IMR-90 (cell line): ENCODE measurements around the gene IL34. TPM values are rescaled to one million over a fixed set of nuclear protein-coding genes. Genes with fewer than 3 reads are reported as not detected.

Experiments
- ATAC-seq: fragments of 200-7000 bp; cut with Tn5 transposase; 2 replicates; pipeline ENCODE4 v1.9.1; 2020; ENCODE audit warnings: low read depth, mild to moderate bottlenecking, moderate library complexity
- BruUV-seq: library from RNA; stranded (reverse); fragments of 400-500 nt; replicated peaks from 2 replicates; lab custom pipeline; 2021; lab: Mats Ljungman, UMichigan
- CTCF ChIA-PET: fragments of 300-600 bp; formaldehyde crosslinking; extraction: SDS; loops from one replicate; lab custom pipeline; 2021; ENCODE audit warnings: antibody characterized with exemption; lab: Yijun Ruan, JAX
- POLR2A ChIA-PET: fragments of 300-600 bp; sonication (Branson Sonifier 250); formaldehyde crosslinking; loops from one replicate; lab custom pipeline; 2022; ENCODE audit warnings: antibody characterized with exemption; ENCODE audit not compliant: unreplicated experiment; lab: Charles Lee
- DNase-seq: peaks from one replicate; pipeline ENCODE4 v3.0.0; 2013
- H2AFZ ChIP-seq: replicated peaks from 2 replicates; pipeline ENCODE3; 2013; ENCODE audit warnings: low read length, mild to moderate bottlenecking; ENCODE audit not compliant: poor library complexity
- H2AK5ac ChIP-seq: 2 replicates; pipeline ENCODE4 v1.6.1; 2013; ENCODE audit warnings: low read depth, low read length, inconsistent platforms
- H2AK9ac ChIP-seq: replicated peaks from 2 replicates; pipeline ENCODE3; 2013; ENCODE audit warnings: mild to moderate bottlenecking, low read depth, low read length, moderate library complexity; ENCODE audit not compliant: poor library complexity
- H2BK120ac ChIP-seq: 2 replicates; pipeline ENCODE4 v1.6.1; 2013; ENCODE audit warnings: low read depth, low read length, inconsistent platforms
- H2BK15ac ChIP-seq: 3 replicates; pipeline ENCODE4 v1.6.1; 2013; ENCODE audit warnings: low read depth, low read length, inconsistent platforms
- H2BK20ac ChIP-seq: 2 replicates; pipeline ENCODE4 v1.6.1; 2013; ENCODE audit warnings: low read depth, mild to moderate bottlenecking, inconsistent platforms, low read length, moderate library complexity
- H2BK5ac ChIP-seq: 2 replicates; pipeline ENCODE4 v1.6.1; 2013; ENCODE audit warnings: mild to moderate bottlenecking, low read depth, low read length, inconsistent platforms; ENCODE audit not compliant: poor library complexity, severe bottlenecking
- H3K14ac ChIP-seq: replicated peaks from 2 replicates; pipeline ENCODE4 v1.6.1; 2013; ENCODE audit warnings: low read depth, low read length, inconsistent platforms
- H3K18ac ChIP-seq: 2 replicates; pipeline ENCODE4 v1.6.1; 2013; ENCODE audit warnings: low read depth, low read length, control low read depth
- H3K23ac ChIP-seq: 2 replicates; pipeline ENCODE4 v1.6.1; 2013; ENCODE audit warnings: low read depth, low read length, inconsistent platforms
- H3K27ac ChIP-seq: 2 replicates; pipeline ENCODE4 v1.5.1; 2013; ENCODE audit warnings: mild to moderate bottlenecking, control low read depth, low read length; ENCODE audit not compliant: insufficient read depth
- H3K27me3 ChIP-seq: 2 replicates; pipeline ENCODE4 v1.6.1; 2013; ENCODE audit warnings: low read length; ENCODE audit not compliant: control insufficient read depth, insufficient read depth
- H3K36me3 ChIP-seq: 2 replicates; pipeline ENCODE4 v1.6.1; 2013; ENCODE audit warnings: low read length, mixed read lengths; ENCODE audit not compliant: control insufficient read depth, insufficient read depth
- H3K4ac ChIP-seq: 2 replicates; pipeline ENCODE4 v1.6.1; 2013; ENCODE audit warnings: low read depth, low read length, inconsistent platforms
- H3K4me1 ChIP-seq: 2 replicates; pipeline ENCODE4 v1.6.1; 2013; ENCODE audit warnings: low read length, mixed read lengths; ENCODE audit not compliant: control insufficient read depth, insufficient read depth
- H3K4me2 ChIP-seq: 2 replicates; pipeline ENCODE4 v1.6.1; 2013; ENCODE audit warnings: low read depth, mild to moderate bottlenecking, control low read depth, low read length, moderate library complexity
- H3K4me3 ChIP-seq: 2 replicates; pipeline ENCODE4 v1.5.1; 2013; ENCODE audit warnings: low read depth, mild to moderate bottlenecking, control low read depth, low read length, moderate library complexity; ENCODE audit not compliant: insufficient read depth
- H3K56ac ChIP-seq: 2 replicates; pipeline ENCODE4 v1.6.1; 2013; ENCODE audit warnings: low read length, inconsistent platforms; ENCODE audit not compliant: insufficient read depth; ENCODE audit errors: extremely low read depth
- H3K79me1 ChIP-seq, 2 experiments: 2 replicates each; pipeline ENCODE4 v1.6.1; 2013; ENCODE audit warnings: low read length in 2 of 2, inconsistent platforms in 1 of 2, low read depth in 1 of 2
- H3K9ac ChIP-seq: 2 replicates; pipeline ENCODE4 v1.6.1; 2013; ENCODE audit warnings: low read depth, low read length, control low read depth
- H3K9me1 ChIP-seq: 2 replicates; pipeline ENCODE4 v1.6.1; 2013; ENCODE audit warnings: low read length, inconsistent platforms; ENCODE audit not compliant: insufficient read depth
- H3K9me3 ChIP-seq: 2 replicates; pipeline ENCODE4 v1.6.1; 2013; ENCODE audit warnings: low read length; ENCODE audit not compliant: control insufficient read depth, insufficient read depth
- H4K20me1 ChIP-seq: 2 replicates; pipeline ENCODE4 v1.6.1; 2013; ENCODE audit warnings: low read length, inconsistent platforms; ENCODE audit not compliant: insufficient read depth
- H4K5ac ChIP-seq: 2 replicates; pipeline ENCODE4 v1.6.1; 2013; ENCODE audit warnings: mild to moderate bottlenecking, low read depth, low read length, control low read depth
- H4K8ac ChIP-seq, 2 experiments: 2 replicates each; pipeline ENCODE4 v1.6.1; 2013; ENCODE audit warnings: low read depth in 2 of 2, low read length in 2 of 2, control low read depth in 1 of 2, inconsistent platforms in 1 of 2
- H4K91ac ChIP-seq: 2 replicates; pipeline ENCODE4 v1.6.1; 2013; ENCODE audit warnings: low read depth, low read length, inconsistent platforms; ENCODE audit not compliant: insufficient read depth
- BHLHE40 ChIP-seq: fragments of 150-350 bp; IDR thresholded peaks from 2 replicates; pipeline ENCODE4 v1.6.1; 2016; ENCODE audit warnings: mild to moderate bottlenecking, low read depth, low read length
- FOS ChIP-seq: fragments of 150-350 bp; IDR thresholded peaks from 2 replicates; pipeline ENCODE4 v1.6.1; 2016; ENCODE audit warnings: low read depth, low read length
- NFE2L2 ChIP-seq: fragments of 150-350 bp; IDR thresholded peaks from 2 replicates; pipeline ENCODE4 v1.6.1; 2016; ENCODE audit warnings: low read depth, mild to moderate bottlenecking, low read length
- WGBS, 2 experiments: methylation state at CpG; one replicate each; pipeline versions ENCODE4 v1.1.5 to v1.1.7; 2013; ENCODE audit warnings: missing lambda C conversion rate in 2 of 2; ENCODE audit not compliant: insufficient read length in 1 of 2; ENCODE audit errors: extremely low coverage in 2 of 2; 5-methylcytosine and 5-hydroxymethylcytosine counted together
- dilution Hi-C: fragments of 300-500 bp; cut with HindIII; formaldehyde crosslinking; loops from one replicate; pipeline ENCODE4 v1.14.3; 2018; ENCODE audit warnings: low sequenced_read_pairs; ENCODE audit not compliant: unreplicated experiment
- in situ Hi-C: fragments of 300-500 bp; cut with MboI; formaldehyde crosslinking; loops from 3 replicates; pipeline ENCODE4 v1.14.3; 2019; ENCODE audit warnings: low sequenced_read_pairs, inconsistent platforms, mixed read lengths
- intact Hi-C: fragments of 100-400 bp; cut with micrococcal nuclease; formaldehyde crosslinking; loops from 2 replicates; pipeline ENCODE4 v1.10.0; 2022
- polyA plus RNA-seq, 3 experiments: library from polyadenylated mRNA; depleted of rRNA; stranded (reverse); fragments of >200 nt; gene quantifications; 2 replicates each; pipeline ENCODE4 v1.2.3, GENCODE V29; 2012; ENCODE audit warnings: low replicate concordance in 1 of 3
- total RNA-seq: library from RNA; depleted of rRNA; stranded (reverse); fragments of >200 nt; gene quantifications from 2 replicates; pipeline ENCODE4 v1.2.3, GENCODE V29; 2012
- TF ChIP-seq, protein P1 (sequence below): fragments of 150-350 bp; IDR thresholded peaks from 2 replicates; pipeline ENCODE4 v1.6.1; 2017; ENCODE audit warnings: mild to moderate bottlenecking, antibody characterized with exemption, low read length, low read depth

IL34 gene
- total and polyA plus RNA-seq, 2 of the 4 experiments (the other 2 are of a cell fraction), result 1.3 to 2.5 TPM

DNA sequence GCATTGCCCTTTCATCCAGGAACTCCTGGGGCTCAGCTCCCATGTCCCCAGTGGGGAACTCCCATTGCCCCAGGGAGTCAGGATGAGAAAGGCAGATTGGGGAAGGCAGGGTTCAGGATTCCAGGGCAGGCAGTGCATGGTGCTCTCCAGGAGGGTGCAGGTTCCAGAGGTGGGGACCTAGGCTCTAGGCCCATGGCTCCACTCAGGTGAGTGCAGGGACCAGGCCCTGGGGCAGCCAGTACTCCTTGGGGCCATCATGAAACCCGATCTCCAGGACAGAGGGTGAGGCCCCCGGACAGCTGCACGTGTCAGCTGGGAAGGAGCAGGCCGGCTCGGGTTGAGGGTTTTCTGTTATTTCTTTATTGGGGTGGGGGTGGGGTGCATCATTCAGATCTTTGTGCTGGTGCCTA, 40.7 kb downstream of the IL34 start:
- peak overlapping the region; percentile 92 to 98; a peak in 2 of 4 replicates for H4K8ac ChIP-seq
- H2AK5ac ChIP-seq, result peak overlapping the region; percentile 100
- peak overlapping the region; percentile 99; the same call in 2 of the 3 replicates for H2BK15ac ChIP-seq
- dilution Hi-C loops, result no loop called here
- H3K14ac ChIP-seq, result peak overlapping the region; percentile 96
- no peak overlapping the region for H3K9ac ChIP-seq
- peaks cover 44% of the 10 kb centered on the region for H3K9me1 ChIP-seq
- peak overlapping the region; percentile 80 for H4K5ac ChIP-seq
- DNase-seq, result no peak
- in situ Hi-C loops, result loop anchor here (5.0 to 25.0 kb wide), 2 partner anchors 50 to 675 kb away; partner anchors contain the start of gene CALB2
- peak overlapping the region; percentile 74 for H3K18ac ChIP-seq
- no peak overlapping the region for H3K4me3 ChIP-seq
- POLR2A ChIA-PET, result interaction anchor here (1.0 to 1.4 kb wide), 5 partner anchors 16 to 73 kb away, joined by 3 to 7 read pairs (median 4); no protein-coding TSS in a partner anchor
- peaks cover 31% of the 10 kb centered on the region for H4K20me1 ChIP-seq
- H3K4me2 ChIP-seq, result no peak overlapping the region
- TF ChIP-seq, protein P1, sequence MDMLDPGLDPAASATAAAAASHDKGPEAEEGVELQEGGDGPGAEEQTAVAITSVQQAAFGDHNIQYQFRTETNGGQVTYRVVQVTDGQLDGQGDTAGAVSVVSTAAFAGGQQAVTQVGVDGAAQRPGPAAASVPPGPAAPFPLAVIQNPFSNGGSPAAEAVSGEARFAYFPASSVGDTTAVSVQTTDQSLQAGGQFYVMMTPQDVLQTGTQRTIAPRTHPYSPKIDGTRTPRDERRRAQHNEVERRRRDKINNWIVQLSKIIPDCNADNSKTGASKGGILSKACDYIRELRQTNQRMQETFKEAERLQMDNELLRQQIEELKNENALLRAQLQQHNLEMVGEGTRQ, result no peak
- TF ChIP-seq FOS (no peak), BHLHE40 (0 out of 2 replicates have a peak, but pooled peaks have one; percentile 41), NFE2L2 (no peak)
- H3K9me3 ChIP-seq, result no peaks in the 10 kb centered on the region
- H3K23ac ChIP-seq, result peak overlapping the region; percentile 89
- H2BK20ac ChIP-seq, result peak overlapping the region; percentile 89
- no peak for ATAC-seq
- no CpG with 5 or more reads among the region's 5 CpGs for WGBS, 2 experiments
- intact Hi-C loops, result loop anchor here (5.0 kb wide), 1 partner anchor 670 kb away; the partner anchor contains the start of gene CALB2
- peaks cover 0 to 63% of the 10 kb centered on the region in 2 experiments for H3K79me1 ChIP-seq
- no peak overlapping the region for H2AFZ ChIP-seq
- H3K56ac ChIP-seq, result no peak overlapping the region
- H3K36me3 ChIP-seq, result peaks cover 12% of the 10 kb centered on the region
- H2BK5ac ChIP-seq, result peak overlapping the region; percentile 81
- CTCF ChIA-PET, result interaction anchor here (0.8 to 2.8 kb wide), 5 partner anchors 16 to 85 kb away, joined by 3 to 8 read pairs (median 4); no protein-coding TSS in a partner anchor
- peak overlapping the region; percentile 90 for H2AK9ac ChIP-seq
- H2BK120ac ChIP-seq, result peak overlapping the region; percentile 93
- H3K27me3 ChIP-seq, result no peaks in the 10 kb centered on the region
- H4K91ac ChIP-seq, result peak overlapping the region; percentile 97
- H3K4ac ChIP-seq, result peak overlapping the region; percentile 99
- no TSS peak for BruUV-seq
- peak overlapping the region; percentile 68 for H3K27ac ChIP-seq
- peaks cover 61% of the 10 kb centered on the region for H3K4me1 ChIP-seq
